Measurements from ENCODE around the gene ALDH1A3. TPM values are rescaled to one million over a fixed set of nuclear protein-coding genes. Genes with fewer than 3 reads are reported as not detected.
"Not testable (repeated sequence)": the region's sequence is repeated elsewhere in the genome, so short reads cannot be mapped to it uniquely, and the experiment has no call there.

The ALDH1A3 gene
- total and polyA plus RNA-seq, 11 donors: 0.82 to 37.1 (median 4.7) TPM

- no peak overlapping the region for H3K4me3 ChIP-seq
- whole genome bisulfite sequencing, 4 donors: 86 to 89% (median 88%) methylated on average over 5 of the region's 5 CpGs
- DNase-seq (no peak), ATAC-seq (no peak)
- no peaks in the 10 kb centered on the region for H3K36me3 ChIP-seq
- no peaks in the 10 kb centered on the region for H3K9me3 ChIP-seq
- no peak overlapping the region for H3K27ac ChIP-seq
- intact Hi-C loops (cut with DNase I): no loop called here
- TF ChIP-seq POLR2A (IDR thresholded peaks at IDR 0.05): no peak
- H3K4me1 ChIP-seq: peaks cover 0 to 7% (median 0%) of the 10 kb centered on the region in 12 donors
- peaks cover 0 to 28% (median 11%) of the 10 kb centered on the region in 9 donors for H3K27me3 ChIP-seq
Observed at GRCh38 chr15:100847194-100847593, 32.4 kb upstream of the ALDH1A3 start.

GRCh38 chr15:100849021-100849854 is 30.4 kb upstream of the ALDH1A3 start:
- H3K27me3 ChIP-seq: peaks cover 0 to 32% (median 11%) of the 10 kb centered on the region in 9 donors
- TF ChIP-seq CTCF (IDR thresholded peaks at IDR 0.05) (peak in 4 of 12 donors; percentile 9 to 32 (median 16)), POLR2A (IDR thresholded peaks at IDR 0.05) (no peak)
- peak; percentile 42 to 78 (median 72) for ATAC-seq
- peak overlapping the region in 1 of 12 donors; percentile 66 for H3K27ac ChIP-seq
- peak in 3 of 5 donors; percentile 30 to 69 (median 33) for DNase-seq
- H3K36me3 ChIP-seq: no peaks in the 10 kb centered on the region
- H3K4me1 ChIP-seq: peaks cover 0 to 7% (median 0%) of the 10 kb centered on the region in 12 donors
- H3K4me3 ChIP-seq: peak overlapping the region in 11 of 12 donors; percentile 22 to 60 (median 46)
- intact Hi-C loops (cut with DNase I): no loop called here
- 17 to 40% (median 26%) methylated on average over 24 to 47 of the region's 47 CpGs for WGBS, 4 donors
- H3K9me3 ChIP-seq: no peaks in the 10 kb centered on the region

DNA sequence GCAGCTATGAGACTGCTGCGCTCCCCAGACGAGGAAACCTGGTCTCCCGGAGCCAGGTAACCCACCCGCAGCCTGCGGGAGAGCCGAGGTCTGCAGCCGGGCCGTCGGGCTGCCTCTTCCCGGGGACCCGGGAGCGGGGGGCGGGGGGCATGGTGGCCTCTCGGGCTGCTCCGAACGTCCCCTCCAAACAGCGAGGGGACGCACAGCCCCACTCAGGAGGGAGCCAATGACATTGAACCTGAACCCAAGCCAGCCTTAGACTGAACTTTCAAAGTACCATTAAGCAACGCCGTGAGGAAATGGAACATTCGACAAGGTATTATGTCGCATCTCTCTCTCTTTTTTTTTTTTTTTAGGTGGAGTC is 29.8 kb upstream of the ALDH1A3 start:
- WGBS, 4 donors: 10 to 42% (median 16%) methylated on average over 6 to 22 of the region's 22 CpGs
- Histone ChIP-seq H3K27ac (no peak overlapping the region), H3K9me3 (no peaks in the 10 kb centered on the region), H3K27me3 (peaks cover 0 to 28% (median 11%) of the 10 kb centered on the region in 9 donors), H3K4me3 (peak overlapping the region in 11 of 12 donors; percentile 22 to 60 (median 46)), H3K4me1 (peaks cover 0 to 7% (median 0%) of the 10 kb centered on the region in 12 donors), H3K36me3 (no peaks in the 10 kb centered on the region)
- TF ChIP-seq CTCF (IDR thresholded peaks at IDR 0.05) (peak in 1 of 12 donors; percentile 1), POLR2A (IDR thresholded peaks at IDR 0.05) (no peak)
- DNase-seq (no peak), ATAC-seq (peak in 1 of 4 donors; percentile 18)
- intact Hi-C loops (cut with DNase I): no loop called here

- H3K9me3 ChIP-seq; H3K27ac ChIP-seq; H3K4me1 ChIP-seq; H3K4me3 ChIP-seq; intact Hi-C loops (cut with DNase I); ATAC-seq; H3K36me3 ChIP-seq; DNase-seq: not testable (repeated sequence)
- 96 to 97% (median 96%) methylated on average over 12 of the region's 12 CpGs for WGBS, 4 donors
- peaks cover 0 to 22% (median 11%) of the 10 kb centered on the region in 9 donors for H3K27me3 ChIP-seq
Observed at GRCh38 chr15:100851428-100852015, 28.1 kb upstream of the ALDH1A3 start.

GRCh38 chr15:100852630-100853029 is 27.0 kb upstream of the ALDH1A3 start:
- DNase-seq (no peak), ATAC-seq (no peak)
- Histone ChIP-seq H3K27ac (no peak overlapping the region), H3K4me3 (no peak overlapping the region), H3K4me1 (peaks cover 0 to 7% (median 0%) of the 10 kb centered on the region in 12 donors), H3K36me3 (no peaks in the 10 kb centered on the region), H3K9me3 (no peaks in the 10 kb centered on the region), H3K27me3 (peaks cover 0 to 22% (median 8%) of the 10 kb centered on the region in 9 donors)
- TF ChIP-seq CTCF (IDR thresholded peaks at IDR 0.05): no peak
- no peak for TF ChIP-seq POLR2A (IDR thresholded peaks at IDR 0.05)
- intact Hi-C loops (cut with DNase I): no loop called here
- 59 to 77% (median 73%) methylated on average over 4 of the region's 4 CpGs for WGBS, 4 donors
